Superior temporal gyrus (tissue), 1 donor: ENCODE measurements around the gene MT1F.
"Not testable (repeated sequence)": the region's sequence is repeated elsewhere in the genome, so short reads cannot be mapped to it uniquely, and the experiment has no call there.

ENCODE experiments used
- DNase-seq: peaks from one replicate; pipeline ENCODE4 v3.0.0-alpha.2; 2016; ENCODE audit errors: extremely low spot score

MT1F gene

GRCh38 chr16:56672761-56673536 is 15.2 kb downstream of the MT1F start:
- no peak for DNase-seq

- DNase-seq: no peak
Observed at GRCh38 chr16:56673921-56674320, 16.2 kb downstream of the MT1F start.

GRCh38 chr16:56674570-56674969 is 16.8 kb downstream of the MT1F start:
- not testable (repeated sequence) for DNase-seq

- DNase-seq: no peak
Observed at GRCh38 chr16:56675685-56676210, 18.0 kb downstream of the MT1F start.

GRCh38 chr16:56677474-56677873 is 19.7 kb downstream of the MT1F start:
- DNase-seq: no peak

- no peak for DNase-seq
Observed at GRCh38 chr16:56679078-56679730, 21.4 kb downstream of the MT1F start.

GRCh38 chr16:56679818-56680217 is 22.1 kb downstream of the MT1F start:
- no peak for DNase-seq

- peak; percentile 89 for DNase-seq
Observed at GRCh38 chr16:56681939-56682702, 24.4 kb downstream of the MT1F start, which contains the start of gene MT1X. Gene MT1X (plus strand): TSS chr16:56682470. CDS start chr16:56682541, 71 bp downstream.

- DNase-seq: no peak
Observed at GRCh38 chr16:56682703-56683397, 25.1 kb downstream of the MT1F start.

GRCh38 chr16:56683424-56684172 is 25.8 kb downstream of the MT1F start:
- DNase-seq: no peak

- no peak for DNase-seq
Observed at GRCh38 chr16:56684256-56684925, 26.6 kb downstream of the MT1F start.

- DNase-seq: no peak
Observed at GRCh38 chr16:56684926-56685590, 27.3 kb downstream of the MT1F start.

- no peak for DNase-seq
Observed at GRCh38 chr16:56686758-56687157, 29.0 kb downstream of the MT1F start.

GRCh38 chr16:56688762-56689161 is 31.0 kb downstream of the MT1F start:
- DNase-seq: no peak

- DNase-seq: no peak
Observed at GRCh38 chr16:56689171-56689570, 31.4 kb downstream of the MT1F start.

GRCh38 chr16:56690420-56691122 is 32.8 kb downstream of the MT1F start:
- no peak for DNase-seq

GRCh38 chr16:56691885-56692284 is 34.1 kb downstream of the MT1F start:
- no peak for DNase-seq

- no peak for DNase-seq
Observed at GRCh38 chr16:56695246-56695645, 37.5 kb downstream of the MT1F start.
